ENCODE measurements around the gene RPTOR. TPM values are rescaled to one million over a fixed set of nuclear protein-coding genes. Genes with fewer than 3 reads are reported as not detected.
A peak's percentile ranks its signal among the peaks of the same experiment; 100 is the strongest.

RPTOR gene
- total RNA-seq, 2 experiments from 2014 or later = 48.1 to 87.8 TPM

DNA sequence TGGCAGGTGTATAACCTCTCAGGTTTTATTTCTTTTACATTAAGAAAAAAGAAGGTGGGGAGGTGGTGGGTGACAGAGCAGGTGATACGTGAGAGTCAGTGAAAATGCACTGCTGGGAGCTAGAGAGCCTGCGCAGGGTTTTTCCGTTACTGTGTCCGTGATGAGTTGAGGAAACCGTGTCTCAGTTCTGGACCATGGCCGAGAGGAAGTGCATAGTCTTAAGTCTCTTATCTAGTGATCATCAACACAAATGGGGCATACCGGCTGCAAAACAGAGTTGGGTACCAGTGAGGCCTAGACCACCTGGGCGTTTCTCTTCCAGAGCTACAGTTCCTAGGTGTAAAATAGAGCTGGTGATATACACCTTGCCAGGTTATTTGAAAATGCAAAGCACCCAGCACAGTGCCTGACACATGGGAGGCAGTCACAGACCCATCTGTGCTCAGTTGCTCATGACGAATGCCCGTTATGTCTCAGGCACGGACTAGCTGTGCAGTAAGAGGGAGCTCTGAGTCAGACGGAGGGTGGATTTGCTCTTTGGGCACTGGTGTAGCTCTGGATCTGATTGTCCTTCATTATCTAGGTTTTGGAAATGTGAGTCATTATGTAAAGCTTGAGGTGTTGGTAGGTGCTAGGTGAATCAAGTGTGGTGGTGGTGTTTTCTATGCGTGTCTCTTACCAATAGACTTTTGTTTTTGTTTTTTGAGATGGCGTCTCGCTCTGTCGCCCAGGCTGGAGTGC lies 60.9 kb downstream of the RPTOR start:
- H2AFZ ChIP-seq (ENCODE audit: low read length) = no peak overlapping the region
- ChIA-PET CTCF (ENCODE audit: unreplicated experiment) (interaction anchor here (1.2 kb wide), 1 partner anchor 45 kb away, joined by 3 read pairs; no protein-coding TSS in a partner anchor), POLR2A (interaction anchor here (0.5 to 0.7 kb wide), 2 partner anchors 130 to 668 kb away, joined by 3 to 6 read pairs; no protein-coding TSS in a partner anchor)
- TF ChIP-seq EZH2phosphoT487 (IDR thresholded peaks at IDR 0.05; ENCODE audit: borderline replicate concordance, low read depth, low read length) = no peak
- TF ChIP-seq, protein P1, sequence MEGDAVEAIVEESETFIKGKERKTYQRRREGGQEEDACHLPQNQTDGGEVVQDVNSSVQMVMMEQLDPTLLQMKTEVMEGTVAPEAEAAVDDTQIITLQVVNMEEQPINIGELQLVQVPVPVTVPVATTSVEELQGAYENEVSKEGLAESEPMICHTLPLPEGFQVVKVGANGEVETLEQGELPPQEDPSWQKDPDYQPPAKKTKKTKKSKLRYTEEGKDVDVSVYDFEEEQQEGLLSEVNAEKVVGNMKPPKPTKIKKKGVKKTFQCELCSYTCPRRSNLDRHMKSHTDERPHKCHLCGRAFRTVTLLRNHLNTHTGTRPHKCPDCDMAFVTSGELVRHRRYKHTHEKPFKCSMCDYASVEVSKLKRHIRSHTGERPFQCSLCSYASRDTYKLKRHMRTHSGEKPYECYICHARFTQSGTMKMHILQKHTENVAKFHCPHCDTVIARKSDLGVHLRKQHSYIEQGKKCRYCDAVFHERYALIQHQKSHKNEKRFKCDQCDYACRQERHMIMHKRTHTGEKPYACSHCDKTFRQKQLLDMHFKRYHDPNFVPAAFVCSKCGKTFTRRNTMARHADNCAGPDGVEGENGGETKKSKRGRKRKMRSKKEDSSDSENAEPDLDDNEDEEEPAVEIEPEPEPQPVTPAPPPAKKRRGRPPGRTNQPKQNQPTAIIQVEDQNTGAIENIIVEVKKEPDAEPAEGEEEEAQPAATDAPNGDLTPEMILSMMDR (conservative IDR thresholded peaks at IDR 0.05; ENCODE audit: low read length) = 0 out of 2 replicates have a peak, but pooled peaks have one; percentile 20
- DNase-seq (ENCODE audit: low spot score) = peak; percentile 80
- no peaks in the 10 kb centered on the region for H3K36me3 ChIP-seq (ENCODE audit: insufficient read depth, low read length)
- H3K4me1 ChIP-seq (ENCODE audit: insufficient read depth, low read length, poor library complexity, severe bottlenecking) = peaks cover 46% of the 10 kb centered on the region
- no peaks in the 10 kb centered on the region for H3K9me3 ChIP-seq (ENCODE audit: low read length)
- H3K27ac ChIP-seq (ENCODE audit: low read depth, low read length, poor library complexity, severe bottlenecking) = peak overlapping the region; percentile 69
- peaks cover 23% of the 10 kb centered on the region for H4K20me1 ChIP-seq (ENCODE audit: insufficient read depth, low read length)
- H3K79me2 ChIP-seq (ENCODE audit: insufficient read depth, low read depth, low read length) = peaks cover 78% of the 10 kb centered on the region
- no peaks in the 10 kb centered on the region for H3K9me2 ChIP-seq (ENCODE audit: insufficient read depth, low read length)
- no TSS peak for BruUV-seq (replicated peaks)
- peak overlapping the region; percentile 57 for H3K4me2 ChIP-seq (ENCODE audit: low read length)
- intact Hi-C loops (cut with micrococcal nuclease; ENCODE audit: unreplicated experiment) = no loop called here
- H3K4me3 ChIP-seq (ENCODE audit: low read depth, low read length, poor library complexity, severe bottlenecking) = peak overlapping the region; percentile 11

DNA sequence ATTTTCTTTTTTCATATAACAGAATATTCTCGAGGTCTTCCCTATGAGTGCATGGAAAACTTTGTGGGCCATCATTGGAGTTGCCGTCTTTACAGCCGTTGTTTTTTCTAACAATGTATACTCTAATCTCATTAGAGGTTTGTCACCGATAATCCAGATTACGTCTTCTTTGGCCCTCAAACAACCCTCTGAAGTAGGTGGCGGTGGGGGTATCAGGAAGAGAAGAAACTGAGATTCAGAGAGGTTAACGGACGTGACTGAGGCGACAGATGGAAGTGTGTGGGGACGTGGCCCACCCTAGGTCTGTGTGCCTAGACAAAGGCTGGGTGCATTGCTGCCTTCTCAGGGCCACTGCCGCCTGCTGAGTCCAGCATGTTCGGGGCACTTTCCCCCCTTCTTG lies 63.7 kb downstream of the RPTOR start:
- H2AFZ ChIP-seq (ENCODE audit: low read length) = no peak overlapping the region
- intact Hi-C loops (cut with micrococcal nuclease; ENCODE audit: unreplicated experiment) = no loop called here
- DNase-seq (ENCODE audit: low spot score) = no peak
- H3K36me3 ChIP-seq (ENCODE audit: insufficient read depth, low read length) = peaks cover 6% of the 10 kb centered on the region
- H3K79me2 ChIP-seq (ENCODE audit: insufficient read depth, low read depth, low read length) = peaks cover 97% of the 10 kb centered on the region
- no peak overlapping the region for H3K4me3 ChIP-seq (ENCODE audit: low read depth, low read length, poor library complexity, severe bottlenecking)
- H3K4me1 ChIP-seq (ENCODE audit: insufficient read depth, low read length, poor library complexity, severe bottlenecking) = peaks cover 66% of the 10 kb centered on the region
- no peaks in the 10 kb centered on the region for H3K9me2 ChIP-seq (ENCODE audit: insufficient read depth, low read length)
- H3K9me3 ChIP-seq (ENCODE audit: low read length) = no peaks in the 10 kb centered on the region
- BruUV-seq (replicated peaks) = no TSS peak
- ChIA-PET POLR2A (interaction anchor here (1.3 kb wide), 1 partner anchor 17 kb away, joined by 3 read pairs; no protein-coding TSS in a partner anchor), CTCF (ENCODE audit: unreplicated experiment) (no interaction called here)
- TF ChIP-seq, protein P1 (conservative IDR thresholded peaks at IDR 0.05; ENCODE audit: low read length) = no peak
- TF ChIP-seq EZH2phosphoT487 (IDR thresholded peaks at IDR 0.05; ENCODE audit: borderline replicate concordance, low read depth, low read length) = no peak
- no peak overlapping the region for H3K4me2 ChIP-seq (ENCODE audit: low read length)
- no peak overlapping the region for H3K27ac ChIP-seq (ENCODE audit: low read depth, low read length, poor library complexity, severe bottlenecking)
- H4K20me1 ChIP-seq (ENCODE audit: insufficient read depth, low read length) = peaks cover 33% of the 10 kb centered on the region

DNA sequence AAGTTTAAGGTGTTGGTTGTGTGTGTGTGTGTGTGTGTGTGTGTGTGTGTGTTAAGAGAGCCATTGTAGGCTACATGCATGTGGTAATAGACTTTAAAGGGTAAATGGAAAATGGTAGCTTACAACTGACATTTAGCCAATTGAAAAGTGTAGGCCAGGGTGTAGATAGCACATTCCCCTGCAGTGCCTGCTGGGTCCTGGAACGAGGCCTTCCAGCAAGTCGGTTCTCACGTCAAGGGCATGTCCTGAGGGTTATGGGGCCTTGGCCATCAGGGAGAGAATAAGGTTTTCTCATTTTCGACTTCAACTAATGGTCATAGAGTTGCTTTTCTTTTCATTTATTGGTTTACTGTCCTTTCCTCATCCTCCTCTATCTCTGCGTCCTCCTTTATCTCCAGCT lies 65.1 kb downstream of the RPTOR start:
- POLR2A ChIA-PET = interaction anchor here (0.6 kb wide), 1 partner anchor 20 kb away, joined by 3 read pairs; no protein-coding TSS in a partner anchor
- Histone ChIP-seq H3K9me2 (ENCODE audit: insufficient read depth, low read length) (no peaks in the 10 kb centered on the region), H3K4me2 (ENCODE audit: low read length) (no peak overlapping the region), H3K4me3 (ENCODE audit: low read depth, low read length, poor library complexity, severe bottlenecking) (no peak overlapping the region), H3K36me3 (ENCODE audit: insufficient read depth, low read length) (peaks cover 6% of the 10 kb centered on the region), H4K20me1 (ENCODE audit: insufficient read depth, low read length) (peaks cover 27% of the 10 kb centered on the region), H2AFZ (ENCODE audit: low read length) (no peak overlapping the region), H3K9me3 (ENCODE audit: low read length) (no peaks in the 10 kb centered on the region), H3K4me1 (ENCODE audit: insufficient read depth, low read length, poor library complexity, severe bottlenecking) (peaks cover 55% of the 10 kb centered on the region), H3K79me2 (ENCODE audit: insufficient read depth, low read depth, low read length) (peaks cover 96% of the 10 kb centered on the region), H3K27ac (ENCODE audit: low read depth, low read length, poor library complexity, severe bottlenecking) (no peak overlapping the region)
- TF ChIP-seq EZH2phosphoT487 (IDR thresholded peaks at IDR 0.05; ENCODE audit: borderline replicate concordance, low read depth, low read length) = no peak
- TF ChIP-seq, protein P1 (conservative IDR thresholded peaks at IDR 0.05; ENCODE audit: low read length) = no peak
- no peak for DNase-seq (ENCODE audit: low spot score)
- intact Hi-C loops (cut with micrococcal nuclease; ENCODE audit: unreplicated experiment) = no loop called here
- no TSS peak for BruUV-seq (replicated peaks)
- CTCF ChIA-PET (ENCODE audit: unreplicated experiment) = interaction anchor here (0.6 kb wide), 1 partner anchor 155 kb away, joined by 4 read pairs; no protein-coding TSS in a partner anchor

Measured in OCI-LY7 (cell line).